Ascending aorta (tissue), 2 donors: Measurements from ENCODE around the gene TALDO1. TPM values are rescaled to one million over a fixed set of nuclear protein-coding genes. Genes with fewer than 3 reads are reported as not detected.

Source experiments
- DNase-seq, 2 donors: peaks; one replicate each; pipeline ENCODE4 v3.0.0-alpha.2; 2019; ENCODE audit warnings: low spot score in 2 of 2
- H3K27ac ChIP-seq, 2 donors: fragments of 200-600 bp; sonication (generic); one replicate each; pipeline ENCODE4 v1.5.1; 2016 to 2017; ENCODE audit warnings: mild to moderate bottlenecking in 1 of 2
- H3K27me3 ChIP-seq: fragments of 200-600 bp; sonication (generic); one replicate; pipeline ENCODE4 v1.5.1; 2017
- H3K36me3 ChIP-seq, 2 donors: fragments of 200-600 bp; sonication (generic); one replicate each; pipeline ENCODE4 v1.5.1; 2016
- H3K4me1 ChIP-seq, 2 donors: fragments of 200-600 bp; sonication (generic); one replicate each; pipeline ENCODE4 v1.5.1; 2016 to 2017; ENCODE audit warnings: mild to moderate bottlenecking in 1 of 2
- H3K4me3 ChIP-seq, 2 donors: fragments of 200-600 bp; sonication (generic); one replicate each; pipeline ENCODE4 v1.5.1; 2016 to 2017; ENCODE audit warnings: mild to moderate bottlenecking in 1 of 2
- H3K9me3 ChIP-seq, 2 donors: fragments of 200-600 bp; sonication (generic); one replicate each; pipeline ENCODE4 v1.5.1; 2016
- CTCF ChIP-seq, 3 experiments: fragments of 200-600 bp in 2 of 3; fragments of 450-650 bp in 1 of 3; sonication (generic) in 2 of 3; IDR thresholded peaks; one replicate each; pipeline ENCODE4 v1.5.1; 2016 to 2019; ENCODE audit warnings: antibody characterized with exemption in 3 of 3, mild to moderate bottlenecking in 1 of 3, moderate library complexity in 1 of 3
- intact Hi-C: fragments of 100-400 bp; cut with DNase I; formaldehyde crosslinking; loops from one replicate; pipeline ENCODE4 v1.15.1; 2023
- total RNA-seq: library from RNA; depleted of rRNA; stranded (reverse); fragments of >200 nt; gene quantifications from one replicate; pipeline ENCODE4 v1.1.0, GENCODE V29; 2016

The TALDO1 gene
- total RNA-seq, 1 donor from 2014 or later = 245 TPM

GRCh38 chr11:720017-720641 lies 27.1 kb upstream of the TALDO1 start:
- intact Hi-C loops = no loop called here
- Histone ChIP-seq H3K9me3 (no peaks in the 10 kb centered on the region), H3K4me1 (no peaks in the 10 kb centered on the region), H3K27me3 (no peaks in the 10 kb centered on the region), H3K4me3 (no peak overlapping the region), H3K36me3 (peaks cover 3 to 10% of the 10 kb centered on the region in 2 donors), H3K27ac (no peak overlapping the region)
- no peak for DNase-seq
- no peak for TF ChIP-seq CTCF (IDR thresholded peaks at IDR 0.05)

- no peak for DNase-seq
- no peak for TF ChIP-seq CTCF (IDR thresholded peaks at IDR 0.05)
Observed at GRCh38 chr11:720642-721246, 26.5 kb upstream of the TALDO1 start.

GRCh38 chr11:721247-721740 lies 26.0 kb upstream of the TALDO1 start:
- Histone ChIP-seq H3K9me3 (no peaks in the 10 kb centered on the region), H3K27ac (no peak overlapping the region), H3K4me3 (no peak overlapping the region), H3K36me3 (peaks cover 3 to 10% of the 10 kb centered on the region in 2 donors), H3K27me3 (no peaks in the 10 kb centered on the region), H3K4me1 (peaks cover 0 to 7% of the 10 kb centered on the region in 2 donors)
- intact Hi-C loops = no loop called here
- TF ChIP-seq CTCF (IDR thresholded peaks at IDR 0.05) = no peak
- no peak for DNase-seq

More at GRCh38 chr11:720642-721246, 26.5 kb upstream of the TALDO1 start:
- intact Hi-C loops = no loop called here
- Histone ChIP-seq H3K4me1 (peaks cover 0 to 2% of the 10 kb centered on the region in 2 donors), H3K4me3 (peak overlapping the region in 1 of 2 donors; percentile 24), H3K27me3 (no peaks in the 10 kb centered on the region), H3K36me3 (peaks cover 3 to 10% of the 10 kb centered on the region in 2 donors), H3K27ac (no peak overlapping the region), H3K9me3 (no peaks in the 10 kb centered on the region)

GRCh38 chr11:721741-722345 lies 25.4 kb upstream of the TALDO1 start:
- H3K9me3 ChIP-seq = no peaks in the 10 kb centered on the region
- H3K27me3 ChIP-seq = no peaks in the 10 kb centered on the region
- no peak for TF ChIP-seq CTCF (IDR thresholded peaks at IDR 0.05)
- DNase-seq = no peak
- intact Hi-C loops = no loop called here
- H3K27ac ChIP-seq = no peak overlapping the region
- peaks cover 3 to 10% of the 10 kb centered on the region in 2 donors for H3K36me3 ChIP-seq
- H3K4me3 ChIP-seq = no peak overlapping the region
- peaks cover 4 to 13% of the 10 kb centered on the region in 2 donors for H3K4me1 ChIP-seq

- TF ChIP-seq CTCF (IDR thresholded peaks at IDR 0.05) = no peak
- Histone ChIP-seq H3K27ac (no peak overlapping the region), H3K27me3 (no peaks in the 10 kb centered on the region), H3K9me3 (no peaks in the 10 kb centered on the region), H3K4me3 (no peak overlapping the region), H3K36me3 (peaks cover 3 to 10% of the 10 kb centered on the region in 2 donors), H3K4me1 (peaks cover 7 to 17% of the 10 kb centered on the region in 2 donors)
- no peak for DNase-seq
- intact Hi-C loops = no loop called here
Observed at GRCh38 chr11:722346-722811, 24.9 kb upstream of the TALDO1 start.
